A549 treated with RU486 at 1 μM for 4 hours (cell line): Measurements from ENCODE around the gene TNFRSF17. TPM values are rescaled to one million over a fixed set of nuclear protein-coding genes. Genes with fewer than 3 reads are reported as not detected.

Experiments
- total RNA-seq: library from RNA; stranded (reverse); fragments of 200-300 nt; extraction: Qiagen RNA extraction; gene quantifications from 5 replicates; pipeline ENCODE4 v1.2.3, GENCODE V29; 2022; ENCODE audit warnings: low read depth

Gene TNFRSF17
- total RNA-seq: not detected in 5 replicates

GRCh38 chr16:11964761-11965551, at the start of gene TNFRSF17:
TNFRSF17 (plus strand) TSS chr16:11965210; CDS start chr16:11965325, 115 bp downstream.

GRCh38 chr16:11915644-11916523, 49.1 kb upstream of the TNFRSF17 start, which contains the start of gene GSPT1:
GSPT1 (minus strand) TSS chr16:11915956; CDS start chr16:11915720, 236 bp downstream.

GRCh38 chr16:11941945-11942344, 23.1 kb upstream of the TNFRSF17 start, which contains the start of gene NPIPB2:
NPIPB2 (minus strand) TSS chr16:11942045; CDS start chr16:11942045, 0 bp downstream.

Other genes starting within 250 kb of the TNFRSF17 start
- gene TXNDC11, start 222.4 kb upstream of the TNFRSF17 start, total RNA-seq: 33.0 to 38.7 TPM (median 37.3 TPM) in 5 replicates
- gene ZC3H7A, start 168.0 kb upstream of the TNFRSF17 start, total RNA-seq: 19.8 to 32.3 TPM (median 25.7 TPM) in 5 replicates
- gene RSL1D1, start 113.7 kb upstream of the TNFRSF17 start, total RNA-seq: 221 to 300 TPM (median 246 TPM) in 5 replicates
- 175 to 236 TPM (median 187 TPM) in 5 replicates for gene GSPT1, start 49.3 kb upstream of the TNFRSF17 start, total RNA-seq
- 1.7 to 3.2 TPM (median 1.9 TPM) in 5 replicates for gene NPIPB2, start 23.2 kb upstream of the TNFRSF17 start, total RNA-seq
- 2.1 to 3.2 TPM (median 3.0 TPM) in 5 replicates for gene SNX29, start 11.5 kb downstream of the TNFRSF17 start, total RNA-seq